Measurements from ENCODE around the gene SORCS2.

Gene SORCS2

DNA sequence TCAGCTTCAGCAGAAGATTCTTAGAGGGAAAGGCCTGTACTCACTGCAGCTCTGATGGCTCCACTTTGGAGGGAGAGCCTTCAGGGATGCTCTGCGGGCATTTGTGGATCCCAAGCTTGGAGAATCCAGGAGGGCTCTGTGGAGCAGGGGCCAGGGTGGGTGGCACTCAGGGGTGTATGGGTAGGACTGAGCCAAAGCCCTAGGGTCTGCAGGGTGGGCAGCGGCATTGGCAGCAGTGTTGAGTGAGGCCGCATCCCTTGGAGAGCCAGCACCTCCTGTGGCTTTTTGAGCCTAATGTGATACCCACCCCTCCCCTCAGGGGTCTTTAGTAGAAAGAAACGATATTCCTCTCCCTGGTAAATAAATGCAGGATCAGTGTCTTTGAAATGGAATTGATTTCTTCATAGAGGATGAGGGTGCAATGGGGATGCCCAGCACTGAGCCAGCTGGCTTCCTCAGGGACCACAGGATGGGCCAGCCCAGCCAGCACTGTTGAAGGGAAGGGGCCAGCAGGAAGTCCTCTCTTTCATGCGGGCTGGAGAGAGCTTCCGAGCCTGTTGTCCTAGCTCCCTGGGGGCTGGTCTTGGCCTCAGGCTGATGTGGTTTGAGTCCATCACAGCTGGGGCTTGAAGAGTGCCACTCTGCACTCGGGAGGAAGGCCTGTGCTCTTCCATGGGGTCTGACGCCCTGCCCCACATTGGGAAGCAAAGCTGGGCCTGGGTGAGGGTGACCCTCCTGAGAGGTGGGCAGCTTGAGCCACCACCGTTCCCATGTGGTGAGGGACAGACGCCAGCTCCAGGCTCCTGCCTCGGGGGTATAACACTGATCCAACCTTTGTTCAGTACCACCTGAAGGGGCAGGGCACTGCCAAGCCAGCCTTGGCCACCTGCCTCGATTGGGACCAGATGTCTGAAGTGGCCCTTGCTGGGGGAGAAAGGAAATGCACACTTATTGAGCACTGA is 192.9 kb downstream of the SORCS2 start:
- in situ Hi-C loops (cut with MboI; ENCODE audit: low pct_unique_long_range_greater_than_20kb, low sequenced_read_pairs, unreplicated experiment): no loop called here
- DNase-seq (ENCODE audit: low spot score): no peak
- TF ChIP-seq, protein P1, sequence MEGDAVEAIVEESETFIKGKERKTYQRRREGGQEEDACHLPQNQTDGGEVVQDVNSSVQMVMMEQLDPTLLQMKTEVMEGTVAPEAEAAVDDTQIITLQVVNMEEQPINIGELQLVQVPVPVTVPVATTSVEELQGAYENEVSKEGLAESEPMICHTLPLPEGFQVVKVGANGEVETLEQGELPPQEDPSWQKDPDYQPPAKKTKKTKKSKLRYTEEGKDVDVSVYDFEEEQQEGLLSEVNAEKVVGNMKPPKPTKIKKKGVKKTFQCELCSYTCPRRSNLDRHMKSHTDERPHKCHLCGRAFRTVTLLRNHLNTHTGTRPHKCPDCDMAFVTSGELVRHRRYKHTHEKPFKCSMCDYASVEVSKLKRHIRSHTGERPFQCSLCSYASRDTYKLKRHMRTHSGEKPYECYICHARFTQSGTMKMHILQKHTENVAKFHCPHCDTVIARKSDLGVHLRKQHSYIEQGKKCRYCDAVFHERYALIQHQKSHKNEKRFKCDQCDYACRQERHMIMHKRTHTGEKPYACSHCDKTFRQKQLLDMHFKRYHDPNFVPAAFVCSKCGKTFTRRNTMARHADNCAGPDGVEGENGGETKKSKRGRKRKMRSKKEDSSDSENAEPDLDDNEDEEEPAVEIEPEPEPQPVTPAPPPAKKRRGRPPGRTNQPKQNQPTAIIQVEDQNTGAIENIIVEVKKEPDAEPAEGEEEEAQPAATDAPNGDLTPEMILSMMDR (IDR thresholded peaks at IDR 0.05; ENCODE audit: extremely low read depth, insufficient read depth, missing control alignments): no peak

DNA sequence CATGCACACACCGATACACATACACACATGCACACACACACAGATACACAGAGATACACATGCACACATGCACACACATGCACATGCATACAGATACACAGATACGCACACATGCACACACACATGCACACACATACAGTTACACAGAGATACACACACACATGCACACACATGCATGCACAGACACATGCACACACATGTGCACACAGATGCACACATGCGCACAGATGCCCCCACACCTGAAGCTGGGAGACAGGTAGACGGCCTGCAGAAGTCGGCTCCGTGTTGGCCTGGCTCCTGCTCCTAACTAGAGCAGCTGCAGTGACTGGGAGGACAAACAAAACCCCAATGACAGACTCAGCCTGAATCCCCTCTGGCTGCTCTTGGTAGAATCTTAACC is 195.6 kb downstream of the SORCS2 start:
- no peak for DNase-seq (ENCODE audit: low spot score)
- in situ Hi-C loops (cut with MboI; ENCODE audit: low pct_unique_long_range_greater_than_20kb, low sequenced_read_pairs, unreplicated experiment): no loop called here
- TF ChIP-seq, protein P1 (IDR thresholded peaks at IDR 0.05; ENCODE audit: extremely low read depth, insufficient read depth, missing control alignments): no peak

DNA sequence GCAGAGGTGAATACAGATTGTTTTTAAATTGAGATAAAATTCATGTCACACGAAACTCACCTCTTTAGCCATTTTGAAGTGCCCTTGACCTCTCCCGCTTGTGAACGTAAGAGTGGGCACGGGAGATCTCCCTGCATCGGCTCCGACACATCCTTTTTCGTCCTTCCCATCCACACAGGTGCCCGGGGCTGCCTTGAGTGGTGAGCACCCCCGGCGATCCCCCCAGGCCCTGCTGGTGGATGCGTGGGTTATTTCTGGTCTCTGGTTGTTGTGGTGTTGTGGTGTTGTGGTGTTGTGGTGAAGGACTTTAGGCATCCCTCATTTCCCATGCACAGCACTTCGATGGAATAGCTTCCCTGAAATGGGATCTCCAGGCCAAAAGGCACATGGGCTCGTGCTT is 196.3 kb downstream of the SORCS2 start:
- TF ChIP-seq, protein P1 (IDR thresholded peaks at IDR 0.05; ENCODE audit: extremely low read depth, insufficient read depth, missing control alignments): no peak
- no peak for DNase-seq (ENCODE audit: low spot score)
- in situ Hi-C loops (cut with MboI; ENCODE audit: low pct_unique_long_range_greater_than_20kb, low sequenced_read_pairs, unreplicated experiment): no loop called here

DNA sequence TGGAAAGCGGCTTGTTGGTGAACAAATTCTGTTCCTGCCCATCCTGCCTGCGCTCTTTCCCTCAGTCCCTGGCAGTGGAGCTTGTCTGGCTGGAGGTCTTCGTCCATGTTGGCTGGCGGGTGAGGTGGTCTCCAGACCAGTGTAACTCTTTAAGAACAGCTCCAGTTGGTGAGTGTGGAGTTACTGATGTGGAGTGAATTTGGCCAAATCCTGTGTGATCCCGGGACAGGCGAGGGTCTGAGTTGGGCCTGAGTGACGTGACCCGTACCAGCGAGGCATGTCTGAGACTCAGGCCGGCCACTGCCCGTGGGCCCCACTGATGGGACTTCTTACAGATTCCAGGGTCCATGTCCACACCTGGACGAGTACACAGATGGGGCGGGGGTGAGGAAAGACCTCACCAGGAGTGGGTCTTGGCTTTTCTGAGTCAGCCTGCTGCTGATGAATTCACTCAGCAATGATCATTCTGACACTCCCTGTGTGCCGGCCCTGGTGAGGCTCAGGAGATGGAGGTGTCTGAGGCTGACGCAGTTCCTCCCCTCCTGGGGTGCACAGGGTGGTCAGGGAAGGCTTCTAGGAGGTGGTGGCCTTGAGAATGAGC is 196.9 kb downstream of the SORCS2 start:
- in situ Hi-C loops (cut with MboI; ENCODE audit: low pct_unique_long_range_greater_than_20kb, low sequenced_read_pairs, unreplicated experiment): no loop called here
- no peak for DNase-seq (ENCODE audit: low spot score)
- TF ChIP-seq, protein P1 (IDR thresholded peaks at IDR 0.05; ENCODE audit: extremely low read depth, insufficient read depth, missing control alignments): no peak

DNA sequence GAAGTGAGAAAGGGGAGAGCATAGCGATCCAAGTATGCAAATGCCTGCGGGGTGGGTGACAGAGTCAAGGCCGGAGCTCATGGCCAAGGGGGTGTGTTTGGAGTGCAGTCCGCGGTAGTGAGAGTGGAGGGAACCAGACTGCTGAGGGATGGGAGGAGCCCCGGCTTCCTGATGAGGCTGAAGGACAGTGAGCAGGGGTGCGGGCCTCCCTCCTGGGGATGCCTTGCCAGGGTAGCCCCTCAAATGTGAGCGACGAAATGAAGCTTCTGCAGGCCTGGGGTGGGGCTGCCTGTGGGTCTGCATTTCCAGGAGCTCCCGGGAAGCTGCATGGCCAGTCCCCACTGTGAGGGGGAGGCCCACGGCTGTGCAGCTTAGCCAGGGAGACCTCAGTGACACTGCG is 197.4 kb downstream of the SORCS2 start:
- in situ Hi-C loops (cut with MboI; ENCODE audit: low pct_unique_long_range_greater_than_20kb, low sequenced_read_pairs, unreplicated experiment): no loop called here
- DNase-seq (ENCODE audit: low spot score): no peak
- TF ChIP-seq, protein P1 (IDR thresholded peaks at IDR 0.05; ENCODE audit: extremely low read depth, insufficient read depth, missing control alignments): no peak

DNA sequence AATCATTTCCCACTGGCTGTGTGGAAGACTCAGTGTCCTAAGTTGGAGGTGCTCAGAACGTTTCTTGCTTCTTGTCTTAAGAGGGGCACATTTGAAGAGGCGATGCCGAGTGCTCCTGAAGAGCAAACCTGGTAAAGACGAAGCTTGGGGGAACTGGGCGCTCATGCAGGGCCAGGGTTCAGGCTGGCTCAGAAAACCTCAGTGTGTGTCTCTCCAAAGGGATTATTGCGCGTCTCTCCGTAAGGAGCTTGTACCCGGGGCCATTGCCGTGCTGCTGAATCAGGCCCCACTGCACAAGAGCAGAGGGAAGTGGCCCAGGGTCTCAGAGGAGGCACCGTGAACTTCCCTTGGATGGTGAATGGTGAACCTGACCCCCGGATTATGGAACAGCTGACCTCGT is 198.0 kb downstream of the SORCS2 start:
- no peak for DNase-seq (ENCODE audit: low spot score)
- TF ChIP-seq, protein P1 (IDR thresholded peaks at IDR 0.05; ENCODE audit: extremely low read depth, insufficient read depth, missing control alignments): no peak
- in situ Hi-C loops (cut with MboI; ENCODE audit: low pct_unique_long_range_greater_than_20kb, low sequenced_read_pairs, unreplicated experiment): no loop called here
